Effector memory CD4-positive, alpha-beta T cell (primary cell): ENCODE results near the gene IGF1.

ENCODE experiments used
- DNase-seq, 3 donors: peaks; one replicate each; pipeline ENCODE4 v3.0.0-alpha.2; 2020
- H3K27ac ChIP-seq: 2 replicates; pipeline ENCODE4 v1.7.0; 2013; ENCODE audit warnings: mild to moderate bottlenecking, low read length, moderate library complexity; ENCODE audit not compliant: insufficient read depth, poor library complexity, severe bottlenecking
- H3K27me3 ChIP-seq: replicated peaks from 2 replicates; pipeline ENCODE4 v1.7.0; 2013; ENCODE audit warnings: mild to moderate bottlenecking, low read length; ENCODE audit not compliant: insufficient read depth, control insufficient read depth, poor library complexity, severe bottlenecking
- H3K36me3 ChIP-seq: 2 replicates; pipeline ENCODE4 v1.7.0; 2013; ENCODE audit warnings: mild to moderate bottlenecking, low read length, moderate library complexity; ENCODE audit not compliant: control insufficient read depth, insufficient read depth
- H3K4me1 ChIP-seq: 2 replicates; pipeline ENCODE4 v1.7.0; 2013; ENCODE audit warnings: low read length, mild to moderate bottlenecking; ENCODE audit not compliant: control insufficient read depth, insufficient read depth, poor library complexity, severe bottlenecking
- H3K4me3 ChIP-seq: 2 replicates; pipeline ENCODE4 v1.7.0; 2013; ENCODE audit warnings: low read length, low read depth, mild to moderate bottlenecking; ENCODE audit not compliant: insufficient read depth, poor library complexity, severe bottlenecking
- H3K9me3 ChIP-seq: 2 replicates; pipeline ENCODE4 v1.7.0; 2013; ENCODE audit warnings: mild to moderate bottlenecking, low read length, moderate library complexity; ENCODE audit not compliant: control insufficient read depth

The IGF1 gene

DNA sequence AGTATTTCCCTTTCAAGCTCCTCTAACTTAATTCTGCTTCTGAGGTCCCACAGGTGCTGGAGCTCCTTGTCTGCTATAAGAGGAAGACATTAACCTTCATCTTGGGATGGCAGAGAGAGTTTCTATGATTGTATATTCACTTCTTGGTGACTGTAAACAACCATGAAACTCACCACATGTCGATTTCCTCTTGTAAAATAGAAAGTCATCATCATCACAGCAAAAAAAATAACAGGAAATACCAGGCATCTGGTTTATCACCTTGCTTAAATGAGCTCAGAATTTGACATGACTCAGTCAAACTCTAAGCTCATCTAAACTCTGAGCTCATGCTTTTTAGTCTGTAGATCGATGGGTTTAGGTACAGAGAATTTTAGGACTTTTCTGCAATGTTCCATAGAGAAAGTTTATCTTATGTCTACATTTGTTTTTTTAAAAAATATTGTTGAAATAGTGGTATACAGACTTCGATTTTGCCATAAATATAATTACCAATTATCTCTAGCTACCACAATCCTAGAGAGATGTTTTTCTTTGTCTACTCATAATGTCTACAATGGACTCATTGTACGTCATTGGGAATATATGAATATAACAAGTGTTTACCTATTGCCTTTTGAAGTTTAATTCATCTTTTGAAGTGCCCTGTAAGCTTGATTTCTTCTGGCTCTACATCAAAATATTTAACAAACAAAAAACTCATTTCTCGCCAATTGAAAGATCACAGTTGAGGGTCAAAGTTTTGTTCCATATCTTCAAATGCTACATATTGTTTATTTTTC lies 58.4 kb downstream of the IGF1 start:
- no peak for DNase-seq
- no peaks in the 10 kb centered on the region for H3K36me3 ChIP-seq
- no peak overlapping the region for H3K27ac ChIP-seq
- H3K27me3 ChIP-seq, result no peaks in the 10 kb centered on the region
- no peak overlapping the region for H3K4me3 ChIP-seq
- no peaks in the 10 kb centered on the region for H3K4me1 ChIP-seq
- no peaks in the 10 kb centered on the region for H3K9me3 ChIP-seq

DNA sequence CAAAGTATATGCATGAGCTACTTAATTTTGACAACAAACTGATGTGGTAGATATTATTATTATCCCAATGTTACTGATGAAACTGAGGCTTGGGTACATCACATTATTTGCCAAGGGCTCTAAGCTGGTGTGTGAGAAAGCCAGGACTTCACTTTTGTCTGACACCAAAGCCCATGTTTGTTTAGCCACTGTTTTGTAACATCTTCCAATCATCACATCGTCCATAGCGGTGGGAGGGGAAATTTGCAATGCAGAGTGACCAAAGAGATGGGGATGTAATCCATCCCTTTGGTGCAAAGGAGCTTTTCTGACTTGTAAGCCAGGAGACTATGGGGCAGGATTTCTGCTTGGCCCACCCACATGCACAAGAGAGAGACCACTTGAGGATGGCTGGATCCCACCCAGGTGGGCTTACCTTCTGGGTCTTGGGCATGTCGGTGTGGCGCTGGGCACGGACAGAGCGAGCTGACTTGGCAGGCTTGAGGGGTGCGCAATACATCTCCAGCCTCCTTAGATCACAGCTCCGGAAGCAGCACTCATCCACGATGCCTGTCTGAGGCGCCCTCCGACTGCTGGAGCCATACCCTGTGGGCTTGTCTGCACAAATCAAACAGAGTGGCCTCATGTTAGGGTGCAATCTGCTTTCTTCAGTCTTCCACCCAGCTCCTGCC lies 61.1 kb downstream of the IGF1 start:
- H3K9me3 ChIP-seq, result no peaks in the 10 kb centered on the region
- no peaks in the 10 kb centered on the region for H3K27me3 ChIP-seq
- no peaks in the 10 kb centered on the region for H3K4me1 ChIP-seq
- H3K4me3 ChIP-seq, result no peak overlapping the region
- DNase-seq, result no peak
- no peak overlapping the region for H3K27ac ChIP-seq
- H3K36me3 ChIP-seq, result no peaks in the 10 kb centered on the region

DNA sequence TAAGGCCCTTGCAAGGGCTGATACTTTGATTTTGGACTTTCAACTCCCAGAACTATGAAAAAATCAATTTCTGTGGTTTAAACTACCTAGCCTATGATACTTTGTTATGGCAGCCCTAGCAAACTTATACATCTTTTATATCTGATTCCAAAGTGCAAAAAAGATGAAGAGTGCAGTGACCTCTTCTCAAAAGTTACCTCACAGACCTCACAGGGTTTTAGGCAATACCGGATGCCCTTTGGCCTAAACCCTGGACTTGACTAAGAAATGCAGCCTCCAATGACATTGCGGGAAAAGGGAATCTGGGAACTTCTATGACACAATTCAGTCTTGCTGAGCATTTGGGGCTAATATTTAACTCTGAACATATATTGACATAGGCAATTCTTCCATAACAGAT lies 63.3 kb downstream of the IGF1 start:
- H3K27ac ChIP-seq, result no peak overlapping the region
- no peaks in the 10 kb centered on the region for H3K9me3 ChIP-seq
- no peaks in the 10 kb centered on the region for H3K27me3 ChIP-seq
- no peaks in the 10 kb centered on the region for H3K36me3 ChIP-seq
- no peak for DNase-seq
- H3K4me3 ChIP-seq, result no peak overlapping the region
- no peaks in the 10 kb centered on the region for H3K4me1 ChIP-seq

DNA sequence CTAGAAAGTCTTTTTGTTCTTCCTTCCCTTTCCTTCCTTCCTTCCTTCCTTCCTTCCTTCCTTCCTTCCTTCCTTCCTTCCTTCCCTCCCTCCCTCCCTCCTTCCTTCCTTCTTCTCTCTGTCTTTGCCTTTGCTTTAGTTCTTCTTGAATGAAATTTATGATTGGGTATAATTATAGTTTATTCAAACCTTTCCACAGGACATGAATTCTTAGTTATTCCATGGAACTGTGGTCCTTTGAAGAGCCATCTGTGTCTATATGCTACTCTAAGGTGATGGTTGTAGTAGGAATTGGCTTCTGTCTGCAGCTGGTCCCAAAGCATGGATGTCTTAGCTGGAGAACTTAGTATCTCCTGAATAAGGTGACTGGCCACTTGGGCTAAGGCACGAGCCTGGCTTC lies 64.8 kb downstream of the IGF1 start:
- no peaks in the 10 kb centered on the region for H3K9me3 ChIP-seq
- no peaks in the 10 kb centered on the region for H3K27me3 ChIP-seq
- H3K27ac ChIP-seq, result no peak overlapping the region
- DNase-seq, result no peak
- no peaks in the 10 kb centered on the region for H3K36me3 ChIP-seq
- no peaks in the 10 kb centered on the region for H3K4me1 ChIP-seq
- H3K4me3 ChIP-seq, result no peak overlapping the region

DNA sequence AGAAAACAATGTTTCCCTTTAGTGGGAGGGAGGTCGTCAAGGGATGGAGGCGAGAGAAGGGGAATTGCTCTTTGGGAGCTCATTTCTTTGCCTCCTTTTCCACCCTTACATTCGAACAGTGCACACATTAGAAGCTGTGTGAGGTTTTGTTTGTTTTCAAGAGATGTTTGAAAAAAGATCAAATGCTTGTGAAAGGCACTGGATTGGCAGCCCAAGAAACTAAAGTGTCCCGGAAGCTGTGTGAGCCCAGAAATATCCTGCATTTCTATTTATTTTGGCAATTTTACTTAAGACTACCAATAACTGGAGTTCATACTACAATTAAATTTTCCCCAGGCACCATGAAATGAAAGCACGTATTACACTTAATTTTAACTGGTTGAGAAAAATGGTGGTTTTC lies 67.0 kb downstream of the IGF1 start:
- Histone ChIP-seq H3K4me1 (no peaks in the 10 kb centered on the region), H3K4me3 (no peak overlapping the region), H3K9me3 (no peaks in the 10 kb centered on the region), H3K27me3 (no peaks in the 10 kb centered on the region), H3K36me3 (no peaks in the 10 kb centered on the region), H3K27ac (no peak overlapping the region)
- no peak for DNase-seq

DNA sequence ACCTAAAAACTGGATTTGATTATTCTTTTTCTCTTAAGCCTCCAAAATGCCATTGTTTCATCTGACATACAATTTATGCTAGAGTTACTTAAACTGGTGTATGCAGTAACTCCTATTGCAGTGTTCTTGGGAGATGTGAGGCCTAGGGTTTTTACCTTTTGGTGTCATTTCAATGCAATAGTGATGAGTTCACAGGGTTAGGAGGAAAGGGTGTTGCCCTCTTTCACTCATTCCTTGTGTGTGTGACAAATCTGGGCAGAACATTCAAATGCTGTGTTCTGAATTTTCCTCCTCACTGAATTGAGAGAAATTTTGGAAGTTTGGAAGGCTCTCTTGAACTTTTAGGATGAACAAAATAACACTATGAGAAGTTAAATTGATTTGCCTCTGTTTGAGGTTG lies 69.9 kb downstream of the IGF1 start:
- Histone ChIP-seq H3K9me3 (no peaks in the 10 kb centered on the region), H3K27ac (no peak overlapping the region), H3K4me1 (no peaks in the 10 kb centered on the region)

DNA sequence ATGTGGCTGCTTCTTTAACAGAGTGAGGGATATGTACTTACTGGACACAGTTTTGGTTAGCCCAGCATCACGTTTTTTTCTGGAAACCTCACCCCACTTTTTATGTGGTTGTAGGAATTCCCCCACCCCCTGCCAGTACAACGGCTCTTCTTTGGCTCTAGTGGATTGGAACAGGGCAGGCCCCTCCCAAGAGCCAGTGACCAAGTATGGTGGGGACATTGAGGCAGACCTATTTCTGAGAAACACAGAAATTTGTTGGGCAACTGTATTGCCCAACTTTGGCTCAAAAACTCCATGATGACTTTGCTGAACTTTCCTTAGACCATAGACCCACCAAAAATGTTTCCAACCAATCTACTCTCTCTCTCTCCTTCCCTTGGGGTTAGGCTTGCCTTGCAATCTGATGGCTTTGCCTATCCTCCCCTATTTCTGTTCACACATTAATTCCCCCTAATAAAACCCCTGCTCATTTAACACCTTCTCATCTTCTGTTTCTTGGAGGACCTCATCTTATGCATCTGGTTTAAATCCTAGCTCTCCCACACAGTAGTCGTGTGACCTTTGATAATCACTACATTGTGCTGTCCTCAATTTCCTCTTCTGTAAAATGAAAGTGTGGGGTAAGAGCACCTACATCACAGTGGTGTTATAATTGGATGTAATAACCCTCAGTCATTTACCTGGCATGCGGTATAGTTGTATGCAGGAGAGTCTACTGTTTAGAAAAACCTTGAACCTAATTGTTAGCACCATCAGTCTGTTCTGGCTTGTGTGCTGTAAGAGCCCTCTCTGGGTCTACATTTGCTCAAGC lies 71.7 kb downstream of the IGF1 start:
- Histone ChIP-seq H3K4me3 (no peak overlapping the region), H3K4me1 (no peaks in the 10 kb centered on the region), H3K27ac (no peak overlapping the region), H3K27me3 (no peaks in the 10 kb centered on the region), H3K9me3 (no peaks in the 10 kb centered on the region), H3K36me3 (no peaks in the 10 kb centered on the region)
- DNase-seq, result no peak

More for the DNA sequence above, 69.9 kb downstream of the IGF1 start:
- Histone ChIP-seq H3K4me3 (no peak overlapping the region), H3K27me3 (no peaks in the 10 kb centered on the region), H3K36me3 (no peaks in the 10 kb centered on the region)
- no peak for DNase-seq

DNA sequence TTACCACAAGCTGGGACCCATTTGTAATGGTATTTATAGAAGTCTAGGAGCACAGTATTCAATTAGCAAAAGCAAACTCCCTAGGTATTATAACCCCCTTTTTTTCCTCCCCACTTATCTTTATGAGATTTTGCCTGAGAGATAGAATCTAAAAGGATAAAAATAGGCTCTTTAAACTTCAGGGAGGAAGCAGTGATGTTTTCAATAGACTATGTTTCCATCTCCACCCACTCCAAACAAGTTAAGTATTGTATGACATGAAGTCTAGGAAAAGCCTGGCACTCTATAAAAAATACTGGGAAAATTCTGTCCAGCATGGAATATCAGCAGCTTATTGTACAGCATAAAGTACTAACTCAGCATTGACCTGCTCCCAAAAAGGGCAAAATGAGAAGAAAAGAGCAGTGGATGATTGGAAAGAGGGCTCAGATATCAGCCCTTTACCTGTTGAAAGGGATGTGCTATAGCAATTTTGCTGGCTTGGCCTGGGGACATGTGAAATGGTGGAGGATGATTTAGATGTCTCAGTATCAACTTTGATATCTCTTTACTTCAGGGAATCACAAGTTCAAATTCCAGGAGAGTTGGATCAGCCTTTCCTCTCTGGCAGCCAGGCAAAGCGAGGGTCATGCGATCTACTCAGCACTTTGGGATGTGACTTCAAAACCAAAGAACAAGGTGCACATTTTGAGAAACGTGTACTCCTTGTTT lies 72.4 kb downstream of the IGF1 start:
- no peak for DNase-seq
- Histone ChIP-seq H3K27ac (no peak overlapping the region), H3K36me3 (no peaks in the 10 kb centered on the region), H3K4me3 (no peak overlapping the region), H3K27me3 (no peaks in the 10 kb centered on the region), H3K4me1 (no peaks in the 10 kb centered on the region), H3K9me3 (no peaks in the 10 kb centered on the region)

DNA sequence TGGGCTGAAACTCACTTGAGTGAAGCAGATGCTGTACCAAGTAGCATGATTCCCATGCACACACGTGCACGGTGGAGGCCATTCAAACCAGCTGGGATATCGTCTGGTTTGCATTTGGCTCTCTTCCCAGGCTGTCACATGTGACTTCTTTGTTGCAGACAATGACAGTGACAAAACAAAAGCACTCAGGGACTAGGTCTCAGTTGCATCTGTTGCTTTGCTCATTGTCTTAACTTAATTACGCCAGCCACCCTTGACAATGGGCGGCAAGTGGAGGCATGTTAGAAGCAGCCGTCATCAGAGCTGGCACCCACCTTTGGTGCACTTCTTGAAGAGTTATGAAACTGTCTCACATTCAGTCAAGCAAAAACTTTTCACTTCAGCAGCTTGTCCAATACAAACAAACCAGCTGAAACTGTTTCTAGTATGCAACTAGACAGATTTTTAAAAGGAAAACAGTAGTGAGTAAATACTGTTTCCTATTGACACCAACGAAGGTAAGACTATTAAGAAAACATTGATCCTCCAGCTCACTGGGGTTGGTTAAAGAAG lies 74.3 kb downstream of the IGF1 start:
- Histone ChIP-seq H3K36me3 (no peaks in the 10 kb centered on the region), H3K9me3 (no peaks in the 10 kb centered on the region), H3K4me3 (no peak overlapping the region), H3K4me1 (no peaks in the 10 kb centered on the region), H3K27ac (no peak overlapping the region), H3K27me3 (no peaks in the 10 kb centered on the region)
- DNase-seq, result no peak
